ENCODE results near the gene MOCOS.
"Not testable (repeated sequence)": the region's sequence is repeated elsewhere in the genome, so short reads cannot be mapped to it uniquely, and the experiment has no call there.

MOCOS gene

DNA sequence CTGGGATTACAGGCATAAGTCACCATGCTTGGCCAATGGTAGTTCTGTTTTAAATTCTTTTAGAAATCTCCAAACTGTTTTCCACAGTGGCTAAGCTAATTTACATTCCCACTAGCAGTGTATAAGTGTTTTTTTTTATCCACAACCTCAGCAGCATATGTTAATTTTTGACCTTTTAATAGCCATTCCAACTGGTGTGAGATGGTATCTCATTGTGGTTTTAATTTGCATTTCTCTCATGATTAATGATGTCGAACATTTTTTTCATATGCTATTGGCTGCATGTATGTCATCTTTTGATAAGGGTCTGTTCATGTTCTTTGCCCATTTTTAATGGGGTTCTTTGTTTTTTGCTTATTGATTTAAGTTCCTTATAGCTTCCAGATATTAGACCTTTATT lies 20.0 kb downstream of the MOCOS start:
- Histone ChIP-seq H3K27me3 (ENCODE audit: insufficient read depth, low read length) (no peaks in the 10 kb centered on the region; the same call in 1 of the 2 replicates), H3K79me2 (ENCODE audit: insufficient read depth, low read length) (no peaks in the 10 kb centered on the region), H3K9ac (ENCODE audit: low read length) (no peak overlapping the region), H3K36me3 (ENCODE audit: insufficient read depth, low read length) (no peaks in the 10 kb centered on the region), H3F3A (ENCODE audit: insufficient read depth, low read length) (no peaks in the 10 kb centered on the region), H3K4me3 (ENCODE audit: low read depth, low read length, poor library complexity, severe bottlenecking) (no peak overlapping the region), H3K9me2 (ENCODE audit: low read depth, low read length) (no peaks in the 10 kb centered on the region), H2AFZ (ENCODE audit: low read length) (no peak overlapping the region), H3K27ac (ENCODE audit: low read depth, low read length, poor library complexity, severe bottlenecking) (no peak overlapping the region), H4K20me1 (ENCODE audit: insufficient read depth, low read length) (no peaks in the 10 kb centered on the region), H3K4me2 (ENCODE audit: low read length) (no peak overlapping the region), H3K4me1 (ENCODE audit: insufficient read depth, low read length, severe bottlenecking) (no peaks in the 10 kb centered on the region), H3K9me3 (ENCODE audit: low read length) (no peaks in the 10 kb centered on the region)
- no peak for TF ChIP-seq EZH2 (IDR thresholded peaks at IDR 0.05; ENCODE audit: borderline replicate concordance, low read length)
- TF ChIP-seq, protein P1, sequence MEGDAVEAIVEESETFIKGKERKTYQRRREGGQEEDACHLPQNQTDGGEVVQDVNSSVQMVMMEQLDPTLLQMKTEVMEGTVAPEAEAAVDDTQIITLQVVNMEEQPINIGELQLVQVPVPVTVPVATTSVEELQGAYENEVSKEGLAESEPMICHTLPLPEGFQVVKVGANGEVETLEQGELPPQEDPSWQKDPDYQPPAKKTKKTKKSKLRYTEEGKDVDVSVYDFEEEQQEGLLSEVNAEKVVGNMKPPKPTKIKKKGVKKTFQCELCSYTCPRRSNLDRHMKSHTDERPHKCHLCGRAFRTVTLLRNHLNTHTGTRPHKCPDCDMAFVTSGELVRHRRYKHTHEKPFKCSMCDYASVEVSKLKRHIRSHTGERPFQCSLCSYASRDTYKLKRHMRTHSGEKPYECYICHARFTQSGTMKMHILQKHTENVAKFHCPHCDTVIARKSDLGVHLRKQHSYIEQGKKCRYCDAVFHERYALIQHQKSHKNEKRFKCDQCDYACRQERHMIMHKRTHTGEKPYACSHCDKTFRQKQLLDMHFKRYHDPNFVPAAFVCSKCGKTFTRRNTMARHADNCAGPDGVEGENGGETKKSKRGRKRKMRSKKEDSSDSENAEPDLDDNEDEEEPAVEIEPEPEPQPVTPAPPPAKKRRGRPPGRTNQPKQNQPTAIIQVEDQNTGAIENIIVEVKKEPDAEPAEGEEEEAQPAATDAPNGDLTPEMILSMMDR (IDR thresholded peaks at IDR 0.05; ENCODE audit: low read length) = no peak

DNA sequence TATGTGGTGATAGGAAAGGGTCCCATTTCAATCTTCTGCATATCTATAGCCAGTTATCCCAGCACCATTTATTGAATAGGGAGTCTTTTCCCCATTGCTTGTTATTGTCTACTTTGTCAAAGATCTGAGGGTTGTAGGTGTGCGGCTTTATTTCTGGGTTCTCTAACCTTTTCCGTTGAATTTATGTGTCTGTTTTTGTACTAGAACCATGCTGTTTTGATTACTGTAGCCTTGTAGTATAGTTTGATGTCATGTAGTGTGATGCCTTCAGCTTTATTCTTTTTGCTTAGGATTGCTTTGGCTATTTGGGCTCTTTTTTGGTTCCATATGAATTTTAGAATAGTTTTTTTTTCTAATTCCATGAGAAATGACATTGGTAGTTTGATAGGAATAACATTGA lies 20.7 kb downstream of the MOCOS start:
- not testable (repeated sequence) for H3K36me3 ChIP-seq (ENCODE audit: insufficient read depth, low read length); H3K4me1 ChIP-seq (ENCODE audit: insufficient read depth, low read length, severe bottlenecking); H3F3A ChIP-seq (ENCODE audit: insufficient read depth, low read length); H3K9me3 ChIP-seq (ENCODE audit: low read length); H3K4me2 ChIP-seq (ENCODE audit: low read length); H3K79me2 ChIP-seq (ENCODE audit: insufficient read depth, low read length); H3K4me3 ChIP-seq (ENCODE audit: low read depth, low read length, poor library complexity, severe bottlenecking); H3K9me2 ChIP-seq (ENCODE audit: low read depth, low read length); H2AFZ ChIP-seq (ENCODE audit: low read length); H4K20me1 ChIP-seq (ENCODE audit: insufficient read depth, low read length); H3K27me3 ChIP-seq (ENCODE audit: insufficient read depth, low read length); H3K9ac ChIP-seq (ENCODE audit: low read length); H3K27ac ChIP-seq (ENCODE audit: low read depth, low read length, poor library complexity, severe bottlenecking)

DNA sequence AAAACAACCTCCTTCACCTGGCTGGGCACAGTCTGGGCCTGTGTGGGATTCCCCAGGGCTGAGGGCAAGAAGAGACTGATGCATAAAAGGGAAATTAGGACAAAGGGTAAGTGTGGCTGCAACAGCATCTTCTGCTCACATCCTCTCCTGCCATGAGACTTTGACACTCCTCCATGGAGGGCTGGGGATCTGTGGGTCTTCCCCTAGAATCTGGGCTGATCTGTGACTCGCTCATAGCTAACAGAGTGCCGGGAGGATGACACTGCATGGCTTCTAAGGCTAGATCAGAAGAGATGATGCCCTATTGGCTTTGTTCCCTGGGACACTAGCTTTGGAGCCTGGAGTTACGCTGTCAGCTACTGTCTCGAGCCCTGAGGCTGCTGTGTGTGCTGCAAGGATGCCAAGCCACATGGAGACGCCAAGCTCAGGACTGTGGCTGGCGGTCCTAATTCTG lies 24.3 kb downstream of the MOCOS start:
- Histone ChIP-seq H3K9me2 (ENCODE audit: low read depth, low read length) (no peaks in the 10 kb centered on the region), H2AFZ (ENCODE audit: low read length) (no peak overlapping the region), H3F3A (ENCODE audit: insufficient read depth, low read length) (no peaks in the 10 kb centered on the region), H4K20me1 (ENCODE audit: insufficient read depth, low read length) (no peaks in the 10 kb centered on the region), H3K4me1 (ENCODE audit: insufficient read depth, low read length, severe bottlenecking) (no peaks in the 10 kb centered on the region), H3K9ac (ENCODE audit: low read length) (no peak overlapping the region), H3K36me3 (ENCODE audit: insufficient read depth, low read length) (no peaks in the 10 kb centered on the region), H3K27me3 (ENCODE audit: insufficient read depth, low read length) (no peaks in the 10 kb centered on the region), H3K9me3 (ENCODE audit: low read length) (no peaks in the 10 kb centered on the region), H3K4me2 (ENCODE audit: low read length) (no peak overlapping the region), H3K27ac (ENCODE audit: low read depth, low read length, poor library complexity, severe bottlenecking) (no peak overlapping the region), H3K4me3 (ENCODE audit: low read depth, low read length, poor library complexity, severe bottlenecking) (no peak overlapping the region), H3K79me2 (ENCODE audit: insufficient read depth, low read length) (no peaks in the 10 kb centered on the region)
- TF ChIP-seq, protein P1 (IDR thresholded peaks at IDR 0.05; ENCODE audit: low read length) = no peak
- no peak for TF ChIP-seq EZH2 (IDR thresholded peaks at IDR 0.05; ENCODE audit: borderline replicate concordance, low read length)

- Histone ChIP-seq H3K79me2 (ENCODE audit: insufficient read depth, low read length) (no peaks in the 10 kb centered on the region), H3F3A (ENCODE audit: insufficient read depth, low read length) (no peaks in the 10 kb centered on the region), H3K36me3 (ENCODE audit: insufficient read depth, low read length) (no peaks in the 10 kb centered on the region), H4K20me1 (ENCODE audit: insufficient read depth, low read length) (no peaks in the 10 kb centered on the region), H3K4me1 (ENCODE audit: insufficient read depth, low read length, severe bottlenecking) (no peaks in the 10 kb centered on the region), H3K9ac (ENCODE audit: low read length) (no peak overlapping the region), H3K27ac (ENCODE audit: low read depth, low read length, poor library complexity, severe bottlenecking) (no peak overlapping the region), H2AFZ (ENCODE audit: low read length) (no peak overlapping the region), H3K27me3 (ENCODE audit: insufficient read depth, low read length) (no peaks in the 10 kb centered on the region), H3K4me2 (ENCODE audit: low read length) (no peak overlapping the region), H3K4me3 (ENCODE audit: low read depth, low read length, poor library complexity, severe bottlenecking) (no peak overlapping the region), H3K9me3 (ENCODE audit: low read length) (no peaks in the 10 kb centered on the region), H3K9me2 (ENCODE audit: low read depth, low read length) (no peaks in the 10 kb centered on the region)
- no peak for TF ChIP-seq EZH2 (IDR thresholded peaks at IDR 0.05; ENCODE audit: borderline replicate concordance, low read length)
- TF ChIP-seq, protein P1 (IDR thresholded peaks at IDR 0.05; ENCODE audit: low read length) = no peak
Measured at GRCh38 chr18:36212301-36213171, 25.2 kb downstream of the MOCOS start.

Measured in OCI-LY1 (cell line).